Measurements from ENCODE around the gene ZYG11A. TPM values are rescaled to one million over a fixed set of nuclear protein-coding genes. Genes with fewer than 3 reads are reported as not detected.

ZYG11A gene
- total RNA-seq, 1 donor from 2014 or later, result not detected

DNA sequence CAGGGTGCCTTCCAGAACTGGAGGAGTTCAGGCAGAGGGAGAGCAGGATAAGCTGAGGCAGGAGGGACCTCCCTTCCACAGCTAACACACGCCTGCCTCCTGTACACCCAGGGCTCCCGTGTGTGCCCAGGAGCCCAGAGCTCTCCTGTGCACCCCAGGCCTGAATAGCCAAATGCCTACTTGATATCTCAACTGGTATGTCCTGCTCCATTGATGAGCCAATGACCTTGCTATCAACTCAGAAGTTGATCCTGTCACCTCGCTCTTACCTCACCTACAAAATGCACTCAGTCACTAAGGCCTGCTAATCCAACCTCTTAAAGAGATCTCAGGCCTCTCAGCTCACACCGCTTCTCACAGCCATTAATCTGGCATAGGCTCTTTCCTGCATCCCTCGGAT lies 71.9 kb downstream of the ZYG11A start:
- intact Hi-C loops (cut with micrococcal nuclease), result no loop called here
- DNase-seq (no peak), ATAC-seq (no peak)

GRCh38 chr1:52915211-52915854 lies 72.8 kb downstream of the ZYG11A start:
- peak; percentile 20 for ATAC-seq
- intact Hi-C loops (cut with micrococcal nuclease), result no loop called here
- no peak for DNase-seq

GRCh38 chr1:52915855-52916220 lies 73.3 kb downstream of the ZYG11A start:
- intact Hi-C loops (cut with micrococcal nuclease), result no loop called here
- no peak for ATAC-seq
- no peak for DNase-seq

- intact Hi-C loops (cut with micrococcal nuclease), result no loop called here
- ATAC-seq, result peak; percentile 63
- peak; percentile 51 for DNase-seq
These were observed 73.8 kb downstream of the ZYG11A start for GRCh38 chr1:52916241-52916975.

DNA sequence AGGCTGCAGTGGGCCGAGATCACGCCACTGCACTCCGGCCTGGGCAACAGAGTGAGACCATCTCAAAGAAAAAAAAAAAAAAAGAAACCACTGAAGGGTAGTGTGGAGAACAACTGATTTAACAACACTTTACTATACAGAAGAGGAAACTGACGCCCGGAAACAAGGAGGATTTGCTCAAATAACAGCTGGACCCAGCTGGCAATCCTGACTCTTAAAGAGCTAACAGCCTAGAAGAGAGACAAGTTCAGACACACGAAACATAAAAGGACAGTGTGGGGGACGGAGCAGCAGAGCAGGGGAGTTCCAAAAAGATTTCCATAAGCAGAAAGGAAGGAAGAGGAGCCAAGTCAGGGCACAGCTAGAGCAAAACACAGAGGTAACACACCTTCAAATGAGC lies 74.6 kb downstream of the ZYG11A start:
- intact Hi-C loops (cut with micrococcal nuclease), result no loop called here
- no peak for DNase-seq
- peak; percentile 33 for ATAC-seq

DNA sequence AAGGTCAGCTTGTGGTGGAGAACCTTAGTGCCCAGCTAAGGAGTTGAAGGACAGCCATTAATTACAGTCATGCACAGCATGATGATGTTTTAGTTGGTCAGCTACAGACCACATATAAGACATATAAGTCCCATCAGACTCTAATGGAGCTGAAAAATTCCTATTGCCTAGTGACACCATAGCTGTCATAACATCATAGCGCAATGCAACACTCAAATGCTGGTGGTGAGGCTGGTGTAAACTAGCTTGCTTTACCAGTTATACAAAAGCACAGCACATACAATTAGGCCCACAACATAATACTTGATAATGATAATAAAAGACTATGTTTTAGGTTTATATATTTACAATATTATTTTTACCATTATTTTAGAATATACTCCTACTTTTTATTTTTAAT lies 75.0 kb downstream of the ZYG11A start:
- ATAC-seq (no peak), DNase-seq (no peak)
- intact Hi-C loops (cut with micrococcal nuclease), result no loop called here

DNA sequence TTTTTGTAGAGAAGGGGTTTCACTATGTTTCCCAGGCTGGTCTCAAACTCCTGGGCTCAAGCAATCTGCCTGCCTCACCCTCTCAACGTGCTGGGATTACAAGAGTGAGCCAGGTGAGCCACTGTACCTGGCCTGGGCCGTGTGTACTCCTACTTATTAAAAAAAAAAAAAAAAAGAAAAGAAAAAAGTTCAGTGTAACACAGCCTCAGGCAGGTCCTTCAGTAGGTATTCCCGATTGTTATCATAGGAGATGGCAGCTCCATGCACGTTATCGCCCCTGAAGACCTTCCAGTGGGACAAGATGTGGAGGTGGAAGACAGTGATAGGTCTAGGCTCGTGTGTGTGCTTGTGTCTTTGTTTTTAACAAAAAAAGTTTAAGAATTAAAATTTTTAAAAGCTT lies 75.6 kb downstream of the ZYG11A start:
- intact Hi-C loops (cut with micrococcal nuclease), result no loop called here
- DNase-seq (no peak), ATAC-seq (no peak)

- DNase-seq (no peak), ATAC-seq (no peak)
- intact Hi-C loops (cut with micrococcal nuclease), result no loop called here
These were observed 76.6 kb downstream of the ZYG11A start for GRCh38 chr1:52919051-52919722.

DNA sequence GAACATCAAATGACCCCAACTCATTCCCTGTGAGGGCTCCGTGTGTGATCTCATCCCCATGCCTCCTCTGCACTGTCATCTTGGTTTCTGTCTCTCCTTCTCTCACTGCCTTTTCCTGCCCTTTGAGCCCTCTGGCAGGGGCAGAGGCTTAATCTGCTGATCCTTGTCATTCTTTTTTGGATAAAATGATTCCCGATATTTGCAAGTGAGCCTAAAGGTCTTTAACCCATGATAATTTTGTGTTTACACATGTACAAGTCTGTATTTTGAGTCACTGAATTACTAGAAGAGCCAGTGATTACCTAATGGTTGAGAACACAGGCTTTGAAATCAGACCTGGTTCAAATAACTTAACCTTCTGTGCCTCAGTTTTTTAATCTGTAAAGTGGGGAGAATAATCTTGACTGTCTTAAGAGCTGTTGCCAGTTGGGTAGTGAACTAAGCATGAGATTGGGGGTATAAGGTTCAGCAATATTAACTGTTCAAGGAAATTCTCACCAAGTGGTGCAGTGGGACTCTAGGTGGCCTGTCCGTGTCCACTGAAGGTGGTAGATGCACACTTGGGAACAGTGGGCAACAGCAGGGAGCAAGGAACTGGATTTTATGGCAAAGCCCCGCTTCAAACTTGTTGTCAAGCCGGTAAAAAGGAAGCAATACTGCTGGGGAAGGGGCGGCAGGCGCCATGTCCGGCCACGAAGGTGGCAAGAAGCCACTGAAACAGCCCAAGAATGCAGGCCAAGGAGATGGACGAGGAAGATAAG lies 77.3 kb downstream of the ZYG11A start:
- intact Hi-C loops (cut with micrococcal nuclease), result no loop called here
- ATAC-seq, result no peak
- DNase-seq, result no peak

GRCh38 chr1:52920791-52921291 lies 78.3 kb downstream of the ZYG11A start:
- ATAC-seq (peak; percentile 76), DNase-seq (peak; percentile 69)
- intact Hi-C loops (cut with micrococcal nuclease), result no loop called here

DNA sequence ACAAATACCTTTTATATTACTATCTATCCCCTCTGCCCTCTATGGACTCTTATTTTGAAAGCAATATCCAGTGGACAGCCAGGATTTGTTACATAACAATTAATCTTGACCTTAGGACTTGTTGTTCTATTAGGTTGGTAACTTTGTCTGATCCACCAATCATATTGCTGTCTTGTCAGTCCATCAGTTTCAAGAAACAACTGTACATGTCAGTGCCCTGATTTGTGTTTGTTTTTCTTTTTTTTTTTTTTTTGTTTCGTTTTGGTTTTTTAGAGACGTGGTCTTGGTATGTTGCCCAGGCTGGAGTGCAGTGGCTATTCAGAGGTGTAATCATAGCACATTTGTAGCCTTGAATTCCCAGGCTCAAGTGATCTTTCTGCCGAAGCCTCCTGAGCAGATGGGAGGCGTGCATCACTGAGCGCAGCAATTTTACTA lies 83.0 kb downstream of the ZYG11A start:
- DNase-seq (no peak), ATAC-seq (peak; percentile 11)
- intact Hi-C loops (cut with micrococcal nuclease), result no loop called here

DNA sequence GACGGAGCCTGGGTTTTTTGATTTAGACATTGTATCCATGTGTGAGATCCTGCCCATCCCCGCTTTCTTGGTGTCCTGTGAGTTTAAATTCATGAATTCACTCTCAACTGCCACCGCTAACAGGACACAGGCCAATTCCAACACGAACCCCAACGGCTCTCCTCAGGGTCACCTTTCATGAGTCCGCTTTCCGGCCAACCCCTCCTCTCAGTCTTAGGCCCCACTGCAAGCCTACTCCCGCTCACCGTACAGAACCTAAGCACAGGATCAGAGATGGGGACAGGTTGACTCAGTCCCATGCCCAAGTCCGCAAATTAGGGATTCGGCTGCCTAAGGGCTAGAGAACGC lies 84.3 kb downstream of the ZYG11A start:
- intact Hi-C loops (cut with micrococcal nuclease), result no loop called here
- DNase-seq (no peak), ATAC-seq (no peak)

DNA sequence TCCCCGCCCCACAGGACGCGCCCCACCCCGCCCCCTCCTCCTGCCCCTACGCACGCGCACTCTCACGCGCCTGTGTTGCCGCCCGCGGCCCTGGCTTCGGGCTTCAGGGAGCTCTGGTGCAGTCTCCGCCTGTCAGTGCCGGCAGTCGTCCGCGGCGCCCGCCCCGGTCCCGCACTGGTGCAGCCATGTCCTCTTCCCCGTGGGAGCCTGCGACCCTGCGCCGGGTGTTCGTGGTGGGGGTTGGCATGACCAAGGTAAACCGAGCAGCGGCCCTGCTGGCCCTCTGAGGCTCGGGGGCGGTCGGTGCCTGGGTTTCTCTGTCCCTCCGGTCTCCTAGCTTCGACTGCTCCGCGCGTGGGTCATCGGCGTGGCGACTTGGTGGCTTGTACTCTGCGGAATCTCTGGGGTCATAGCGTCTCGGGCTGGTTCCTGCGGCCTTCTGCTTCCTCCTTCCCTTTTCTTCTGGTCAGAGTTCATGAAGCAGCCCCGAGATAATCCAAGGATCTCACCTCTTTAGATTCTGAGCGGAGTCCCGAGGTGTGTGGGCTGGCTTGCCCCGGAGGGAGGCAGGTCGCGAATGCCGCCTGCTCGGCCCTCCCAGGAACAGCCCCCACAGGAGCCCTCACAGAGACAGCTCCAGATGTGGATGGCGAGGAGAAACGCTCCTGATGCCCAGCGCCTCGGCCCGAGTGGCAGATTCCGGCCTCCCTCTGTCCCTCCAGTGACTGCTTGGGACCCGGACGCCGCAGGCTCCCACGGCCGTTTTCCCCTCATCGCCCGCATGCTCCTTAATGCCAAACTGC lies 84.9 kb downstream of the ZYG11A start, which contains the start of gene SCP2:
TSS of gene SCP2 (plus strand) at position 65 of the 803 bp plus-strand sequence. CDS start at position 186, 121 bp downstream.
- DNase-seq, result peak; percentile 92
- intact Hi-C loops (cut with micrococcal nuclease), result no loop called here
- peak; percentile 97 for ATAC-seq

DNA sequence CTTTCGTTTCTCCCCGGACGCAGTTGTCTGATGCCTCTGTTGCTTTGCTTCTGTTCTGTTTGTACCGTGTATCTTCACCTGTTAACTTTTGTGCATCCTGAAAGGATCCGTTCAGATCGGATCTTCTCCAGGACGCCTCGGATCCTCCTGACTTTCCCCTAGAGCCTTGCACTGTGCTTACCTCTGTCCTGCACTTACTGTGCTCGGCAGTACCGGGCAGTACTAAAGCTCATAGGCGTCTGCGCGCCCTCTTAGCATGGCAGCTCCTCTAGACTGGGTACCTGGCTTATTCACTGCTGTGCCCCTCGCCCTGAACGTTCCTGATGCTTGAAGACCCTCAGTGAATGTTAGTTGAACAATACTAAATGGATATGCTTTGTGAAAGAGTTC lies 85.5 kb downstream of the ZYG11A start:
- DNase-seq, result no peak
- peak; percentile 43 for ATAC-seq
- intact Hi-C loops (cut with micrococcal nuclease), result no loop called here

DNA sequence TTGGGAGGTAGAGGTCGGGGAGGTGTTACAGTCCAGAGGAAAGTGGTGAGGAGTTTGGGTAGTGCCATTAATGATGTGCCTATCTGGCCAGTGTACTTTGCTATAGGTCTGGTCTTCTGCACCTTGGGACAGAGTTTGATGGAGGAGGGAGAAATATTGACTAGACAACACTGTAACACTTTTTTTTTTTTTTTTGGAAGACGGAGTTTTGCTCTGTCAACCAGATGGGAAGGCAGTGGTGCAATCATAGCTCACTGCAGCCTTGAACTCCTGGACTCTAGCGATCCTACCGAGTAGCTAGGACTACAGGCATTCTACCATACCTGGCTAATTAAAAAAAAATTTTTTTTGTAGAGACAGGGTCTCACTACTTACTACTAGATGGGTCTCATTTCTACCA lies 86.5 kb downstream of the ZYG11A start:
- ATAC-seq (no peak), DNase-seq (no peak)
- intact Hi-C loops (cut with micrococcal nuclease), result no loop called here

DNA sequence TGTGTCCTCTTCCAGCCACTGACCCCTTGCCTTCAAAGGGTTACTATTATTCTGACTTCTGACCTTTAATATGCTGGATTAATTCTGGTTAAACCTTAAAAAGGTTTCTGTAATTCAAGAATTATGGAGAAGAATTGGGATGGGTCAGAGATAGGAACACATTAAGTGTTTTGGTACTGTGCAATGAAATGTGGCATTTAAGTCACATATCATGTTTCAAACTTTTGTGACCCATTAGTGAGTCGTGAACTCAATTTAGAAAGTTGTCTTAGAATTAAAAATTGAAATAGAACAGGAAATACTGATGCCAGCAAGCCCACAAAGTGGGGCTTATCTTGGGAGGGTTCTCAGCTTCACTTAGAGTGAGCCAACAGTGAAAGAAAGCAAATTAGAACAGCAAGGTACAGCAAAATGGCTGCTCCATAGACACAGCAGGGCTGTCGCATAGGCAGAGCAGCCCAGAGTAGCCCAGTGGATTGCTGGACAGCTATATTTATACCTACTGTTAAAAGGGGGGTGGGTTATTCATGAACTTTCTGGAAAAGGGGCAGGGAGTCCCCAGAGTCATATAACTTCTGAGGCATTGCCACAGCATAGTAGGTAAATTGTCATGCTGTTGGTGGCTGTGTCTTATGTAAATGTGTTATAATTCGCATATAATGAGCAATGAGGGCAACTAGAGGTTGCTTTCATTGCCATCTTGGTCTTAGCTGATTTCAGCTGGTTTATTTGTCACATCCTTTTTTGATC lies 95.0 kb downstream of the ZYG11A start:
- DNase-seq, result no peak
- no peak for ATAC-seq
- intact Hi-C loops (cut with micrococcal nuclease), result no loop called here

- ATAC-seq (no peak), DNase-seq (no peak)
- intact Hi-C loops (cut with micrococcal nuclease), result no loop called here
These were observed 95.6 kb downstream of the ZYG11A start for GRCh38 chr1:52938183-52938451.

DNA sequence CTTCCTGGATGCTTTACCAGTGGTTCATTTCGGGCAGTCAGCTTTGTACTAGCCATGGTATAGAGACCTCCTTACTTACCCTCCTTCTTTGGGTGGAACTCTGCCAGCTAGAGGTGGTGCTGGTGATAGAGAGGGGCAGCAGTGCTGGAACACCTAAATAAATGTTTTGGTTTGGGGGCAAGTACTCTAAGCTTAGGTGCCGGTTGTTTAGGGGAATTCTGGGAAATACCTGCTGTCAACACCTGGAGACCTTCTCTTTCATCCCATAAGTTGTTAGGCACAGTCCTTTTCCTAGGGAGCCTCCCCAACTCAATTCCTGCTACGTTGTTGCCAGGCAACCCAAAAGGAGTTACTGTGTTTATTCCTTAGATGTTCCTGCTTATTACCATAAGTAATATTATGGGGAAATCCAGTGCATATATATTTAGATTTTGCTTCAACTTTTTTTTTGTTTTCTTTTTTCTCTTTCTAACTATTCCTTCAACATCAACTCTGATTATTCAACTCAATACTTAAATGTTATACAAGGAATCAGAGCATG lies 101.4 kb downstream of the ZYG11A start:
- DNase-seq, result no peak
- no peak for ATAC-seq
- intact Hi-C loops (cut with micrococcal nuclease), result no loop called here
